Endodermal cell (in vitro differentiated cells): Measurements from ENCODE around the gene GABRA1. TPM values are rescaled to one million over a fixed set of nuclear protein-coding genes. Genes with fewer than 3 reads are reported as not detected.

ENCODE experiments used
- DNase-seq: peaks from one replicate; pipeline ENCODE4 v3.0.0-alpha.2; 2017
- H3K27ac ChIP-seq: 2 replicates; pipeline ENCODE4 v1.5.1; 2013; ENCODE audit warnings: mild to moderate bottlenecking, low read depth, low read length, moderate library complexity
- H3K27me3 ChIP-seq: 2 replicates; pipeline ENCODE4 v1.6.1; 2013; ENCODE audit warnings: mild to moderate bottlenecking, low read length, moderate library complexity; ENCODE audit not compliant: insufficient read depth, control insufficient read depth, poor library complexity, severe bottlenecking
- H3K36me3 ChIP-seq: 2 replicates; pipeline ENCODE4 v1.7.0; 2013; ENCODE audit warnings: mild to moderate bottlenecking, low read length, moderate library complexity; ENCODE audit not compliant: control insufficient read depth, insufficient read depth
- H3K4me1 ChIP-seq: one replicate; pipeline ENCODE4 v1.7.0; 2013; ENCODE audit warnings: low read length; ENCODE audit not compliant: control insufficient read depth, insufficient read depth
- H3K4me3 ChIP-seq: 2 replicates; pipeline ENCODE4 v1.5.1; 2013; ENCODE audit warnings: mild to moderate bottlenecking, low read length, moderate library complexity
- H3K9ac ChIP-seq: 2 replicates; pipeline ENCODE4 v1.6.1; 2013; ENCODE audit warnings: mild to moderate bottlenecking, low read length, moderate library complexity; ENCODE audit not compliant: poor library complexity, severe bottlenecking; ENCODE audit errors: extremely low read depth
- H3K9me3 ChIP-seq: 2 replicates; pipeline ENCODE4 v1.6.1; 2013; ENCODE audit warnings: mild to moderate bottlenecking, low read length, moderate library complexity; ENCODE audit not compliant: control insufficient read depth
- H3K27ac Mint-ChIP-seq: 2 replicates; pipeline ENCODE4 v1.8.0; 2020; ENCODE audit warnings: mixed read lengths
- H3K27me3 Mint-ChIP-seq: 2 replicates; pipeline ENCODE4 v1.8.0; 2021; ENCODE audit warnings: mild to moderate bottlenecking, mixed read lengths; ENCODE audit not compliant: insufficient read depth
- H3K36me3 Mint-ChIP-seq: 2 replicates; pipeline ENCODE4 v1.8.0; 2020; ENCODE audit warnings: low read depth, mixed read lengths
- H3K4me1 Mint-ChIP-seq: 2 replicates; pipeline ENCODE4 v1.8.0; 2020; ENCODE audit warnings: mixed read lengths
- H3K4me3 Mint-ChIP-seq: 2 replicates; pipeline ENCODE4 v1.8.0; 2020; ENCODE audit warnings: mild to moderate bottlenecking, moderate library complexity, mixed read lengths
- H3K9me3 Mint-ChIP-seq: 2 replicates; pipeline ENCODE4 v1.8.0; 2020; ENCODE audit warnings: mild to moderate bottlenecking, mixed read lengths
- WGBS, 2 experiments: methylation state at CpG; one replicate each; pipeline versions ENCODE4 v1.1.5 to v1.1.7; 2013; ENCODE audit warnings: missing lambda C conversion rate in 2 of 2, mixed read lengths in 1 of 2; ENCODE audit not compliant: insufficient coverage in 1 of 2, insufficient read length in 1 of 2; 5-methylcytosine and 5-hydroxymethylcytosine counted together
- total RNA-seq, 2 donors: library from RNA; stranded (reverse); fragmentation: NEBNext Ultra II Directional in 1 of 2; extraction: Animal tissue kit (Norgen Biotek cat#: 25700) in 1 of 2; gene quantifications; 2 replicates in 1 of 2; 3 replicates in 1 of 2; pipeline ENCODE4 v1.2.1, GENCODE V29; 2021
- TF ChIP-seq, protein P1 (sequence below): fragments of 200-600 bp; sonication (generic); conservative IDR thresholded peaks from 2 replicates; pipeline ENCODE4 v1.5.0; 2021; ENCODE audit warnings: antibody characterized with exemption, mild to moderate bottlenecking

The GABRA1 gene
- total RNA-seq, 2 donors from 2014 or later, result 0.33 TPM; not detected in 1

DNA sequence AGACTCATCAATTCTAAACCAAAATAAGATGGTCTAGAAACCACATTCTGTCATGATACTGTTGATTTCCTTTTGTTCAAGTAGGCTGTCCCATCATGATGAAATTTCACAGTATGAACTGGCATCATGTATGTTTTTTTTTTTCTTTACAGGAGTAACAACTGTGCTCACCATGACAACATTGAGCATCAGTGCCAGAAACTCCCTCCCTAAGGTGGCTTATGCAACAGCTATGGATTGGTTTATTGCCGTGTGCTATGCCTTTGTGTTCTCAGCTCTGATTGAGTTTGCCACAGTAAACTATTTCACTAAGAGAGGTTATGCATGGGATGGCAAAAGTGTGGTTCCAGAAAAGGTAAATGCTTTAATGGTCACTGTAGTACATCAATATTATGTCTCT lies 47.6 kb downstream of the GABRA1 start:
- H3K4me3 Mint-ChIP-seq, result no peak overlapping the region
- H3K9me3 Mint-ChIP-seq, result no peaks in the 10 kb centered on the region
- peaks cover 3% of the 10 kb centered on the region for H3K4me1 Mint-ChIP-seq
- no peak overlapping the region for H3K9ac ChIP-seq
- no peaks in the 10 kb centered on the region for H3K4me1 ChIP-seq
- no peaks in the 10 kb centered on the region for H3K9me3 ChIP-seq
- WGBS, 2 experiments, result 79% methylated on average over 1 of the region's 1 CpG; no CpG with 5 or more reads in 1 of the 2 experiments
- H3K27me3 Mint-ChIP-seq, result no peaks in the 10 kb centered on the region
- no peak overlapping the region for H3K27ac Mint-ChIP-seq
- TF ChIP-seq, protein P1, sequence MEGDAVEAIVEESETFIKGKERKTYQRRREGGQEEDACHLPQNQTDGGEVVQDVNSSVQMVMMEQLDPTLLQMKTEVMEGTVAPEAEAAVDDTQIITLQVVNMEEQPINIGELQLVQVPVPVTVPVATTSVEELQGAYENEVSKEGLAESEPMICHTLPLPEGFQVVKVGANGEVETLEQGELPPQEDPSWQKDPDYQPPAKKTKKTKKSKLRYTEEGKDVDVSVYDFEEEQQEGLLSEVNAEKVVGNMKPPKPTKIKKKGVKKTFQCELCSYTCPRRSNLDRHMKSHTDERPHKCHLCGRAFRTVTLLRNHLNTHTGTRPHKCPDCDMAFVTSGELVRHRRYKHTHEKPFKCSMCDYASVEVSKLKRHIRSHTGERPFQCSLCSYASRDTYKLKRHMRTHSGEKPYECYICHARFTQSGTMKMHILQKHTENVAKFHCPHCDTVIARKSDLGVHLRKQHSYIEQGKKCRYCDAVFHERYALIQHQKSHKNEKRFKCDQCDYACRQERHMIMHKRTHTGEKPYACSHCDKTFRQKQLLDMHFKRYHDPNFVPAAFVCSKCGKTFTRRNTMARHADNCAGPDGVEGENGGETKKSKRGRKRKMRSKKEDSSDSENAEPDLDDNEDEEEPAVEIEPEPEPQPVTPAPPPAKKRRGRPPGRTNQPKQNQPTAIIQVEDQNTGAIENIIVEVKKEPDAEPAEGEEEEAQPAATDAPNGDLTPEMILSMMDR, result no peak
- no peak overlapping the region for H3K4me3 ChIP-seq
- H3K27me3 ChIP-seq, result no peaks in the 10 kb centered on the region
- no peak for DNase-seq
- H3K36me3 Mint-ChIP-seq, result no peaks in the 10 kb centered on the region
- no peaks in the 10 kb centered on the region for H3K36me3 ChIP-seq
- H3K27ac ChIP-seq, result no peak overlapping the region

GRCh38 chr5:161897033-161897432 lies 49.1 kb downstream of the GABRA1 start:
- Histone ChIP-seq H3K36me3 (no peaks in the 10 kb centered on the region), H3K9me3 (no peaks in the 10 kb centered on the region), H3K27ac (no peak overlapping the region), H3K4me1 (no peaks in the 10 kb centered on the region), H3K9ac (no peak overlapping the region), H3K27me3 (no peaks in the 10 kb centered on the region), H3K4me3 (no peak overlapping the region)
- Mint-ChIP-seq H3K27me3 (no peaks in the 10 kb centered on the region), H3K36me3 (no peaks in the 10 kb centered on the region), H3K4me1 (peaks cover 3% of the 10 kb centered on the region), H3K4me3 (no peak overlapping the region), H3K27ac (no peak overlapping the region), H3K9me3 (no peaks in the 10 kb centered on the region)
- TF ChIP-seq, protein P1, result no peak
- 88 to 98% methylated on average over 7 of the region's 7 CpGs for WGBS, 2 experiments
- DNase-seq, result no peak

- Histone ChIP-seq H3K4me3 (no peak overlapping the region), H3K36me3 (no peaks in the 10 kb centered on the region), H3K4me1 (no peaks in the 10 kb centered on the region), H3K9ac (no peak overlapping the region), H3K27ac (no peak overlapping the region), H3K27me3 (no peaks in the 10 kb centered on the region), H3K9me3 (no peaks in the 10 kb centered on the region)
- H3K9me3 Mint-ChIP-seq, result no peaks in the 10 kb centered on the region
- peaks cover 3% of the 10 kb centered on the region for H3K4me1 Mint-ChIP-seq
- no peaks in the 10 kb centered on the region for H3K27me3 Mint-ChIP-seq
- TF ChIP-seq, protein P1, result no peak
- H3K27ac Mint-ChIP-seq, result no peak overlapping the region
- no peak for DNase-seq
- H3K4me3 Mint-ChIP-seq, result no peak overlapping the region
- H3K36me3 Mint-ChIP-seq, result no peaks in the 10 kb centered on the region
Measured at GRCh38 chr5:161899590-161899989, 51.7 kb downstream of the GABRA1 start.
